Transverse colon (tissue), 4 donors: ENCODE results near the gene IGF2BP3. TPM values are rescaled to one million over a fixed set of nuclear protein-coding genes. Genes with fewer than 3 reads are reported as not detected.
"Not testable (repeated sequence)": the region's sequence is repeated elsewhere in the genome, so short reads cannot be mapped to it uniquely, and the experiment has no call there.

Experiments used
- DNase-seq: peaks from one replicate; pipeline ENCODE4 v3.0.0-alpha.2; 2019
- H3K27ac ChIP-seq, 4 donors: fragments of 200-600 bp; sonication (generic); 2 replicates each; pipeline ENCODE4 v1.5.1; 2016 to 2018; ENCODE audit warnings: inconsistent platforms in 4 of 4
- H3K27me3 ChIP-seq: fragments of 200-600 bp; sonication (generic); 2 replicates; pipeline ENCODE4 v1.5.1; 2017; ENCODE audit warnings: inconsistent platforms
- H3K36me3 ChIP-seq, 4 donors: fragments of 200-600 bp; sonication (generic); 2 replicates each; pipeline ENCODE4 v1.5.1; 2017 to 2019; ENCODE audit warnings: inconsistent platforms in 4 of 4
- H3K4me1 ChIP-seq, 4 donors: fragments of 200-600 bp; sonication (generic); 2 replicates each; pipeline ENCODE4 v1.5.1; 2017 to 2020; ENCODE audit warnings: inconsistent platforms in 4 of 4
- H3K4me3 ChIP-seq, 4 donors: fragments of 200-600 bp; sonication (generic); 1 replicate in 1 of 4; 2 replicates in 3 of 4; pipeline versions ENCODE4 v1.5.1 to v1.6.1; 2017 to 2019; ENCODE audit warnings: inconsistent platforms in 4 of 4
- H3K9me3 ChIP-seq, 2 donors: fragments of 200-600 bp; sonication (generic); 2 replicates each; pipeline ENCODE4 v1.5.1; 2017 to 2019; ENCODE audit warnings: inconsistent platforms in 2 of 2
- CTCF ChIP-seq, 5 experiments: fragments of 200-600 bp in 3 of 5; fragments of 450-650 bp in 2 of 5; sonication (generic) in 3 of 5; IDR thresholded peaks; 1 replicate in 2 of 5; 2 replicates in 3 of 5; pipeline ENCODE4 v1.5.1; 2016 to 2017; ENCODE audit warnings: antibody characterized with exemption in 5 of 5, inconsistent platforms in 3 of 5, mild to moderate bottlenecking in 2 of 5, moderate library complexity in 1 of 5
- EP300 ChIP-seq: sonication (generic); formaldehyde crosslinking; IDR thresholded peaks from one replicate; pipeline ENCODE4 v1.6.1; 2017; ENCODE audit warnings: antibody characterized with exemption, low read depth
- POLR2A ChIP-seq: fragments of 450-650 bp; IDR thresholded peaks from one replicate; pipeline ENCODE4 v1.6.1; 2016; ENCODE audit warnings: antibody characterized with exemption, mild to moderate bottlenecking, moderate library complexity
- POLR2AphosphoS5 ChIP-seq, 3 donors: sonication (generic); formaldehyde crosslinking; IDR thresholded peaks; one replicate each; pipeline ENCODE4 v1.6.1; 2016; ENCODE audit warnings: antibody characterized with exemption in 3 of 3
- WGBS, 2 donors: methylation state at CpG; one replicate each; pipeline ENCODE4 v1.1.5; 2018; ENCODE audit warnings: low coverage in 1 of 2; 5-methylcytosine and 5-hydroxymethylcytosine counted together
- in situ Hi-C, 4 donors: fragments of 200-750 bp; cut with MboI; loops; one replicate each; pipeline versions ENCODE4 v1.15.0 to v1.15.1; 2017; ENCODE audit warnings: low sequenced_read_pairs in 3 of 4, low pct_ligation_motif_present in 1 of 4, low pct_unique_long_range_greater_than_20kb in 1 of 4
- intact Hi-C: fragments of 100-400 bp; cut with DNase I; formaldehyde crosslinking; loops from one replicate; pipeline ENCODE4 v1.15.1; 2023; ENCODE audit warnings: low total_unique reads
- total RNA-seq, 4 donors: library from RNA; depleted of rRNA; stranded (reverse); fragments of >200 nt; gene quantifications; one replicate each; pipeline ENCODE4 v1.1.0, GENCODE V29; 2016

IGF2BP3 gene
- total RNA-seq, 4 donors from 2014 or later: 0.41 to 0.64 TPM; not detected in 2

- no peaks in the 10 kb centered on the region for H3K4me1 ChIP-seq
- no peaks in the 10 kb centered on the region for H3K27me3 ChIP-seq
- no peaks in the 10 kb centered on the region for H3K36me3 ChIP-seq
- DNase-seq: no peak
- H3K4me3 ChIP-seq: no peak overlapping the region
- no peaks in the 10 kb centered on the region for H3K9me3 ChIP-seq
- no peak for TF ChIP-seq EP300
- no peak for TF ChIP-seq CTCF (IDR thresholded peaks at IDR 0.05)
- no peak for TF ChIP-seq POLR2AphosphoS5 (IDR thresholded peaks at IDR 0.05)
- TF ChIP-seq POLR2A: no peak
- H3K27ac ChIP-seq: no peak overlapping the region
- in situ Hi-C loops: no loop called here
- WGBS, 2 donors: 58 to 85% methylated on average over 2 to 3 of the region's 3 CpGs
- intact Hi-C loops: no loop called here
These were observed 21.2 kb upstream of the IGF2BP3 start for GRCh38 chr7:23491502-23491901.

- TF ChIP-seq EP300 (no peak), CTCF (IDR thresholded peaks at IDR 0.05) (no peak), POLR2AphosphoS5 (IDR thresholded peaks at IDR 0.05) (no peak), POLR2A (no peak)
- Histone ChIP-seq H3K27ac (peak overlapping the region; percentile 19 to 53 (median 32)), H3K9me3 (no peaks in the 10 kb centered on the region), H3K4me1 (no peaks in the 10 kb centered on the region), H3K4me3 (peak overlapping the region; percentile 20 to 52 (median 40)), H3K36me3 (no peaks in the 10 kb centered on the region), H3K27me3 (no peaks in the 10 kb centered on the region)
- intact Hi-C loops: no loop called here
- peak; percentile 38 for DNase-seq
- 50 to 64% methylated on average over 1 to 51 of the region's 56 CpGs for WGBS, 2 donors
- in situ Hi-C loops: no loop called here
These were observed 20.3 kb upstream of the IGF2BP3 start for GRCh38 chr7:23490357-23491135.

- H3K27ac ChIP-seq, DNase-seq, in situ Hi-C loops, H3K9me3 ChIP-seq, intact Hi-C loops, H3K4me1 ChIP-seq, H3K27me3 ChIP-seq, H3K4me3 ChIP-seq, H3K36me3 ChIP-seq: not testable (repeated sequence)
- 94 to 98% methylated on average over 10 to 13 of the region's 13 CpGs for WGBS, 2 donors
These were observed 18.4 kb upstream of the IGF2BP3 start for GRCh38 chr7:23488714-23489113.

- Histone ChIP-seq H3K4me3 (no peak overlapping the region), H3K27ac (no peak overlapping the region), H3K27me3 (peaks cover 16% of the 10 kb centered on the region), H3K9me3 (no peaks in the 10 kb centered on the region), H3K36me3 (no peaks in the 10 kb centered on the region), H3K4me1 (no peaks in the 10 kb centered on the region)
- 47 to 58% methylated on average over 4 of the region's 4 CpGs for WGBS, 2 donors
- in situ Hi-C loops (no loop called here), intact Hi-C loops (no loop called here)
- no peak for DNase-seq
- TF ChIP-seq EP300 (no peak), POLR2AphosphoS5 (IDR thresholded peaks at IDR 0.05) (no peak), POLR2A (no peak), CTCF (IDR thresholded peaks at IDR 0.05) (no peak)
These were observed 17.4 kb upstream of the IGF2BP3 start for GRCh38 chr7:23487670-23488069.
